Fibroblast of the aortic adventitia (primary cell): ENCODE data around the gene TPP1. TPM values are rescaled to one million over a fixed set of nuclear protein-coding genes. Genes with fewer than 3 reads are reported as not detected.

Experiments
- DNase-seq: peaks from one replicate; pipeline ENCODE4 v3.0.0-alpha.2; 2010; ENCODE audit warnings: low read depth
- H3K4me3 ChIP-seq: 2 replicates; pipeline ENCODE4 v1.5.1; 2011; ENCODE audit warnings: low read depth, mild to moderate bottlenecking, control low read depth, low read length, moderate library complexity
- total RNA-seq: library from RNA; depleted of rRNA; stranded (reverse); fragments of >200 nt; gene quantifications from 2 replicates; pipeline ENCODE4 v1.2.3, GENCODE V29; 2012; ENCODE audit warnings: low replicate concordance
- TF ChIP-seq, protein P1 (sequence below): IDR thresholded peaks from 2 replicates; pipeline ENCODE4 v1.5.1; 2011; ENCODE audit warnings: mild to moderate bottlenecking, low read length, control low read depth, inconsistent platforms; ENCODE audit not compliant: insufficient read depth

Gene TPP1
- total RNA-seq, 1 donor = 60.2 TPM

DNA sequence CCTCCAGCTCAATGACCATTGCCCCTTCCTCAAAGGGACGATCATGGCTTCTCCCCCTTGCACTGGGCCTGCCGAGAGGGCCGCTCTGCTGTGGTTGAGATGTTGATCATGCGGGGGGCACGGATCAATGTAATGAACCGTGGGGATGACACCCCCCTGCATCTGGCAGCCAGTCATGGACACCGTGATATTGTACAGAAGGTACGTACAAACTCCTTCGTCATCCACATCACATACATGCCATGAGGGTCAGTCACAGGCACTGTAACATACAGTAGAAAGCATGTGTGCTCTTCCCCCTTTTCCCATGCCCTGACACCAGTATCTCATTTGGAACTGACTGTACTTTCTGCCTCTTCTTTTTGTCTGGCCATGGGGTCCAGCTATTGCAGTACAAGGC lies 11.2 kb downstream of the TPP1 start:
- TF ChIP-seq, protein P1, sequence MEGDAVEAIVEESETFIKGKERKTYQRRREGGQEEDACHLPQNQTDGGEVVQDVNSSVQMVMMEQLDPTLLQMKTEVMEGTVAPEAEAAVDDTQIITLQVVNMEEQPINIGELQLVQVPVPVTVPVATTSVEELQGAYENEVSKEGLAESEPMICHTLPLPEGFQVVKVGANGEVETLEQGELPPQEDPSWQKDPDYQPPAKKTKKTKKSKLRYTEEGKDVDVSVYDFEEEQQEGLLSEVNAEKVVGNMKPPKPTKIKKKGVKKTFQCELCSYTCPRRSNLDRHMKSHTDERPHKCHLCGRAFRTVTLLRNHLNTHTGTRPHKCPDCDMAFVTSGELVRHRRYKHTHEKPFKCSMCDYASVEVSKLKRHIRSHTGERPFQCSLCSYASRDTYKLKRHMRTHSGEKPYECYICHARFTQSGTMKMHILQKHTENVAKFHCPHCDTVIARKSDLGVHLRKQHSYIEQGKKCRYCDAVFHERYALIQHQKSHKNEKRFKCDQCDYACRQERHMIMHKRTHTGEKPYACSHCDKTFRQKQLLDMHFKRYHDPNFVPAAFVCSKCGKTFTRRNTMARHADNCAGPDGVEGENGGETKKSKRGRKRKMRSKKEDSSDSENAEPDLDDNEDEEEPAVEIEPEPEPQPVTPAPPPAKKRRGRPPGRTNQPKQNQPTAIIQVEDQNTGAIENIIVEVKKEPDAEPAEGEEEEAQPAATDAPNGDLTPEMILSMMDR = no peak
- H3K4me3 ChIP-seq = no peak overlapping the region

DNA sequence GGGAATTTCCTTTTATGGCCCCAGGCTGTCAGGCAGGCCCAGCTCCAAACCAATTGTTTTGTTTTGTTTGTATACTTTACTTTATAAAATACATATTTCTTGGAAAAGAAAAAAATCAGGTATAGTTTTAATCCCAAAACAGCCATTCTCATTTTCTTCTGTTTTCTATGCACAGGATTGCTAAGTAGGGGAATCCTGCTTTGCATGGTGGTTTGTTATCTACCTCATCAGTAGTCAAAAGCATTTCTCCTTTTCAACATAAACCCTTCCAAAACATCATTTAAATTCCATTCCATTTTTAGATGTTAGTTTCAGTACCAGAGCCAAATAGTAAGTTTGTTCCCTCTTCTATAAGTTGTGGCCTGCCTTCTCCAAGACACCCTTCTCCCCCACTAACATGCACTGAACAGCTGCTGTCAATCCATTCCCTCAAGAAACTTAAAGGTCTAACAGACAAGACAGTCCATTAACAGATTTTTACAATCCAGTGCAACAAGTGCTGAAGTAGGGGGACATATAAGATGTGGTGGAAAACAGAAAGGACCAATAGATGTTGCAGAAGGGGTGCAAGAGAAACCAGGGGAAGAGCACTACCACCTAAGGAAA lies 11.9 kb downstream of the TPP1 start:
- TF ChIP-seq, protein P1 = no peak
- H3K4me3 ChIP-seq = peak overlapping the region; percentile 23

More for the DNA sequence above, 11.2 kb downstream of the TPP1 start:
- DNase-seq = no peak

DNA sequence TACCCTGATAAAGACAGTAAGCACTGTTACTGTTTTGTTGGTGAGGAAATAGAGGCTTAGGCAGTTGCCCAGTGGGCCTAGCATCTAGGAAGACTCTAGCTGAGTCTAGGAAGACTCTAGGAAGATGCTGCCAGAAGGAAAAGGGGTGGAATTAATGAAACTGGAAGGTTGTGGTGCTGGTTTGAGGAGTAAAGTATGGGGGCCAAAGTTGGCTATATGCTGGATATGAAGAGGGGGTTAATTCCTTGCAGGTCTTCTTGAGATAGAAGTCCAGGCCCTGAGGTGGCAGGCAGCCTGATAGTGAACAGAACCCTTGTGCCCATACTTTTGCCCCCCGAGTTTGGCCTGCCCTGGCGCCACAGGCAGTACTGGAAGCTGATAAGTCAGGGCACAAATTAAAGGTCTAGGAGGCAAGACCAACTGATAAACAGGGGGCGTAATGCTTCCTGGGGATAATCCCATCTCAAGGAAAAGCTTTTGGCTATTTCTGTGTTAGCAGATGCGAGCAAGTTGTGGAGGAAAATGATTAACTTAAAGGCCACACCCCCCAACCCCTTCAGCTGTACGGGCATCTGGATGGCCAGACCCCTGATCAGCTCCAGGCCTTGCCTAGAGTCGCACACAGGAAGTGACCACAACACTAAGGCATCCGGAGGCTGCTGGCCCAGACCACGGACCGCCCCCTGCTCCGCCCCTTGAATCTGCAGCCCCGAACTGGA lies 12.6 kb downstream of the TPP1 start:
- TF ChIP-seq, protein P1 = no peak
- peak overlapping the region; percentile 48 for H3K4me3 ChIP-seq

More for the DNA sequence above, 11.9 kb downstream of the TPP1 start:
- no peak for DNase-seq

DNA sequence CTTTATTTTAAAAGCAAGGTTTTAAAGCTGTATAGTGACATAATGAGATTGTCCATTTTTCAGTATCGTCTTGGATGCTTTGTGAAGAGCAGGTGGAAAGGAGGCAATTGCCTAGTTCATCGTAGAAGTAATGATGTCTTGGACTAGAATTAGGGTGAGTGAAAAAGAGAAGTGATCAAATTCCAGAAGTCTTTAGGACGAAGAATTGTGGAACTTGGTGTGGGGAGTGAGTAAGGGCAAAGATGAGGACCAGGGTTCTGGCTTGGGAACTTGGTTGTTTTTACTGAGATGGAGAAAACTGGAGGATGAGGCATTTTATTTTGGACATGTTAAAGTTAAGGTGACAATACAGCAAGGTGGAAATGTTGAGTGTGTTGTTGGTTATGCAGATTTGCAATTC lies 14.4 kb downstream of the TPP1 start:
- no peak for DNase-seq
- H3K4me3 ChIP-seq = peak overlapping the region; percentile 99
- TF ChIP-seq, protein P1 = no peak

More for the DNA sequence above, 12.6 kb downstream of the TPP1 start:
- peak; percentile 91 for DNase-seq

DNA sequence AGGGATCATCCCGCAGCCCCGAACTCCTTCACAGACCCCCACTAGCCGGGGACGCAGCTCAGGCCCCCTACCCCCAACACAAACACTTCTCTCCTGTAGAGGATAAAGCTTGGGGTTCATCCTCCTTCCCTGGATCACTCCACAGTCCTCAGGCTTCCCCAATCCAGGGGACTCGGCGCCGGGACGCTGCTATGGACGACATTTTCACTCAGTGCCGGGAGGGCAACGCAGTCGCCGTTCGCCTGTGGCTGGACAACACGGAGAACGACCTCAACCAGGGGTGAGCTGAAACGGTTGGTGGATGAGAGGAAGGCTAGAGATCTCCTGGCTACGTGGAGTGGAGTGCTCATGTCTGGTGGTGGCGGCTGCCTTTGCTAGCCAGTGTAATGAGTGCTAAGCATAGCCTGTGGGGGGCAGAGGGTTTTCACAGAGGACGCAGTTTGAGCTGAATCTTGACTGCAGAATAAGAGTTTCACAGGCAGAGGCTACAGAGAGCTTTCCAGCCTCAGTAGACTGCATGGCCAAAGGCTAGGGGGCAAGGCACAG lies 15.1 kb downstream of the TPP1 start:
- DNase-seq = peak; percentile 77
- TF ChIP-seq, protein P1 = peak; percentile 47
- H3K4me3 ChIP-seq = peak overlapping the region; percentile 99

DNA sequence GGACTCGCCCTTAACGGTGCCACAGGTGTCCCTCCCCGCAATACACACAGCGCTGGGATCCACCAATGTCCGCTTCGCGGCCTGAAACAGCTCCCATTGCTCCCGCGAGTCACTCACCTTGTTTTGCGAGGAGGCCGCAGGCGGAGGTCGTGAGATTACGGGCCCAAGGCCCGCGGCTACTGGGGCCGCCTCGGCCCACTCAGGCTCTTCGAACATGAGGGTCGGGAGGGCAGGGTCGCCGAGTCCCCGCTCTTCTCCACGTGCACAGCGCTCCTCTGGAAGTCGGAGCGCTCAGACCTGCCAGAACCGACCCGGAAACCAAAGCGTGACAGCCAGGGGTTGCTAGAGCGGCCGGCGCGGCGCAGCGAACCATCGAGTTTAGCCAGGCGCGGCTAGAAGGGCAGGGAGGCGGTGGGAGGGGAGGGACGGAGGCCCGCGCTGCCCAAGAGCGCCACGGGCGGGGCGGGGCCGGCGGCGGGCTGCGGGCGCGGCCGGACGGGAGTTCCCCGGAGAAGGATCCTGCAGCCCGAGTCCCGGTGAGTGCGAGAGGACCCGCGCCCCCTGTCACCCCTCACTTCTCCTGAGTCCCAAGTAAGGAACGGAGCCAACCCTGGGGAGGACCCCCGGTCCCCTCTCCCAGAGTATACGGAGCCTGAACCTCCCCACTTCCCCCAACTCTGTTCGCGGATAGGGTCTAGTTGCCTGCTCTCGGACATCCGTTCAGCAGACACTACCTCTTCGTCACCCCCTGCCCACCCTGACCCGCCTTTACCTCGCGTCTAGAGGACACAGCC lies 15.7 kb downstream of the TPP1 start, which contains the start of the genes ILK and RRP8:
Gene ILK, plus strand, starts transcription at position 488 of the 794 bp plus-strand sequence. CDS start 498 bp downstream, outside the sequence.
Gene RRP8, minus strand, starts transcription at position 330 of the 794 bp plus-strand sequence. Its CDS starts 114 bp downstream, at position 216.
- TF ChIP-seq, protein P1 = peak; percentile 28
- DNase-seq = peak; percentile 85
- H3K4me3 ChIP-seq = peak within 1 kb of the TSS; percentile 99
